HL-60 (cell line): ENCODE results near the gene TFB1M.

ENCODE experiments used
- GABPA ChIP-seq: IDR thresholded peaks from 2 replicates; pipeline ENCODE4 v1.6.1; 2012; ENCODE audit warnings: low read depth
- POLR2AphosphoS5 ChIP-seq: IDR thresholded peaks from 2 replicates; pipeline ENCODE4 v1.6.1; 2012; ENCODE audit warnings: low read depth
- SPI1 ChIP-seq: IDR thresholded peaks from 2 replicates; pipeline ENCODE4 v1.6.1; 2012; ENCODE audit warnings: low read depth, mild to moderate bottlenecking, borderline replicate concordance
- TF ChIP-seq, protein P1 (sequence below): IDR thresholded peaks from one replicate; pipeline ENCODE4 v1.5.1; 2011; ENCODE audit warnings: low read length, control low read depth, inconsistent platforms; ENCODE audit not compliant: insufficient read depth
- TF ChIP-seq, protein P2 (sequence below): IDR thresholded peaks from 2 replicates; pipeline ENCODE4 v1.6.1; 2012; ENCODE audit warnings: low read depth; ENCODE audit not compliant: insufficient replicate concordance

DNA sequence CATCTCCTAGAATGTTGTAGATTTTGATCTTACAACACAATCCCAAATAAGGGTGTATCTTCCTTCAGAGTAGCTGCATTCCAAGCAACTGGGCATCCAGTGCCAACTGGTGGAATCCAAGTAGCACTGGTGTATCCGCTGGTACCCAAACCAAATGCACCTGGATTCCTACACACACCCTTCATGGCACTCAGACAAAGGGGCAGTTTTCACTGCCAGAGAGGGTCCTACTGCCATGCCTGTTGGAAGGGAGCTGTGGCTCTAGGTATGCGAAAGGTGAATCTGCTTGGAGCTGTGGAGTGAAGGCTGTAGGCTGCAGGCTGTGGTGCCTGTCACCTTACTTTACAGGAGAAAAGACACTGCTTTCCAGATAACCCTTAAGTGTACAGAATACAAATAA is 67.5 kb downstream of the TFB1M start:
- TF ChIP-seq, protein P1, sequence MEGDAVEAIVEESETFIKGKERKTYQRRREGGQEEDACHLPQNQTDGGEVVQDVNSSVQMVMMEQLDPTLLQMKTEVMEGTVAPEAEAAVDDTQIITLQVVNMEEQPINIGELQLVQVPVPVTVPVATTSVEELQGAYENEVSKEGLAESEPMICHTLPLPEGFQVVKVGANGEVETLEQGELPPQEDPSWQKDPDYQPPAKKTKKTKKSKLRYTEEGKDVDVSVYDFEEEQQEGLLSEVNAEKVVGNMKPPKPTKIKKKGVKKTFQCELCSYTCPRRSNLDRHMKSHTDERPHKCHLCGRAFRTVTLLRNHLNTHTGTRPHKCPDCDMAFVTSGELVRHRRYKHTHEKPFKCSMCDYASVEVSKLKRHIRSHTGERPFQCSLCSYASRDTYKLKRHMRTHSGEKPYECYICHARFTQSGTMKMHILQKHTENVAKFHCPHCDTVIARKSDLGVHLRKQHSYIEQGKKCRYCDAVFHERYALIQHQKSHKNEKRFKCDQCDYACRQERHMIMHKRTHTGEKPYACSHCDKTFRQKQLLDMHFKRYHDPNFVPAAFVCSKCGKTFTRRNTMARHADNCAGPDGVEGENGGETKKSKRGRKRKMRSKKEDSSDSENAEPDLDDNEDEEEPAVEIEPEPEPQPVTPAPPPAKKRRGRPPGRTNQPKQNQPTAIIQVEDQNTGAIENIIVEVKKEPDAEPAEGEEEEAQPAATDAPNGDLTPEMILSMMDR = no peak
- TF ChIP-seq POLR2AphosphoS5 = no peak
- TF ChIP-seq, protein P2, sequence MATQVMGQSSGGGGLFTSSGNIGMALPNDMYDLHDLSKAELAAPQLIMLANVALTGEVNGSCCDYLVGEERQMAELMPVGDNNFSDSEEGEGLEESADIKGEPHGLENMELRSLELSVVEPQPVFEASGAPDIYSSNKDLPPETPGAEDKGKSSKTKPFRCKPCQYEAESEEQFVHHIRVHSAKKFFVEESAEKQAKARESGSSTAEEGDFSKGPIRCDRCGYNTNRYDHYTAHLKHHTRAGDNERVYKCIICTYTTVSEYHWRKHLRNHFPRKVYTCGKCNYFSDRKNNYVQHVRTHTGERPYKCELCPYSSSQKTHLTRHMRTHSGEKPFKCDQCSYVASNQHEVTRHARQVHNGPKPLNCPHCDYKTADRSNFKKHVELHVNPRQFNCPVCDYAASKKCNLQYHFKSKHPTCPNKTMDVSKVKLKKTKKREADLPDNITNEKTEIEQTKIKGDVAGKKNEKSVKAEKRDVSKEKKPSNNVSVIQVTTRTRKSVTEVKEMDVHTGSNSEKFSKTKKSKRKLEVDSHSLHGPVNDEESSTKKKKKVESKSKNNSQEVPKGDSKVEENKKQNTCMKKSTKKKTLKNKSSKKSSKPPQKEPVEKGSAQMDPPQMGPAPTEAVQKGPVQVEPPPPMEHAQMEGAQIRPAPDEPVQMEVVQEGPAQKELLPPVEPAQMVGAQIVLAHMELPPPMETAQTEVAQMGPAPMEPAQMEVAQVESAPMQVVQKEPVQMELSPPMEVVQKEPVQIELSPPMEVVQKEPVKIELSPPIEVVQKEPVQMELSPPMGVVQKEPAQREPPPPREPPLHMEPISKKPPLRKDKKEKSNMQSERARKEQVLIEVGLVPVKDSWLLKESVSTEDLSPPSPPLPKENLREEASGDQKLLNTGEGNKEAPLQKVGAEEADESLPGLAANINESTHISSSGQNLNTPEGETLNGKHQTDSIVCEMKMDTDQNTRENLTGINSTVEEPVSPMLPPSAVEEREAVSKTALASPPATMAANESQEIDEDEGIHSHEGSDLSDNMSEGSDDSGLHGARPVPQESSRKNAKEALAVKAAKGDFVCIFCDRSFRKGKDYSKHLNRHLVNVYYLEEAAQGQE = no peak
- no peak for TF ChIP-seq GABPA
- TF ChIP-seq SPI1 = no peak
